Colonic mucosa (tissue), 4 donors: ENCODE results near the gene SPG21. TPM values are rescaled to one million over a fixed set of nuclear protein-coding genes. Genes with fewer than 3 reads are reported as not detected.

ENCODE experiments used
- DNase-seq: peaks from one replicate; pipeline ENCODE4 v3.0.0-alpha.2; 2020
- H3K27ac ChIP-seq: fragments of 200-600 bp; one replicate; pipeline ENCODE4 v1.8.0; 2021
- H3K27me3 ChIP-seq: fragments of 200-600 bp; one replicate; pipeline ENCODE4 v1.8.0; 2021
- H3K36me3 ChIP-seq: fragments of 200-600 bp; one replicate; pipeline ENCODE4 v1.8.0; 2021
- H3K4me1 ChIP-seq: fragments of 200-600 bp; one replicate; pipeline ENCODE4 v1.8.0; 2021; ENCODE audit warnings: mild to moderate bottlenecking
- H3K4me3 ChIP-seq: fragments of 200-600 bp; one replicate; pipeline ENCODE4 v1.8.0; 2021
- H3K9ac ChIP-seq, 2 donors: one replicate each; pipeline ENCODE4 v1.7.0; 2013; ENCODE audit warnings: control low read depth in 2 of 2, low read depth in 2 of 2, low read length in 2 of 2
- H3K9me3 ChIP-seq: fragments of 200-600 bp; one replicate; pipeline ENCODE4 v1.8.0; 2021
- intact Hi-C: fragments of 100-400 bp; cut with DNase I; formaldehyde crosslinking; loops from one replicate; pipeline ENCODE4 v1.14.1; 2022
- total RNA-seq, 2 donors: library from RNA; stranded (reverse); fragmentation: NEBNext Ultra II Directional in 1 of 2; extraction: Animal tissue kit (Norgen Biotek cat#: 25700) in 1 of 2; gene quantifications; one replicate each; pipeline ENCODE4 v1.2.1, GENCODE V29; 2021
- TF ChIP-seq, protein P1 (sequence below): fragments of 200-600 bp; IDR thresholded peaks from one replicate; pipeline ENCODE4 v1.8.0; 2022; ENCODE audit warnings: antibody characterized with exemption, mild to moderate bottlenecking
- donor health status: healthy.
- donor health status: DM: no; HTN: no; CAD: no.
- donor health status: DM: no; HTN: no; CAD: no.

Gene SPG21
- total RNA-seq, 2 donors from 2014 or later, result 76.3 to 85.8 TPM

DNA sequence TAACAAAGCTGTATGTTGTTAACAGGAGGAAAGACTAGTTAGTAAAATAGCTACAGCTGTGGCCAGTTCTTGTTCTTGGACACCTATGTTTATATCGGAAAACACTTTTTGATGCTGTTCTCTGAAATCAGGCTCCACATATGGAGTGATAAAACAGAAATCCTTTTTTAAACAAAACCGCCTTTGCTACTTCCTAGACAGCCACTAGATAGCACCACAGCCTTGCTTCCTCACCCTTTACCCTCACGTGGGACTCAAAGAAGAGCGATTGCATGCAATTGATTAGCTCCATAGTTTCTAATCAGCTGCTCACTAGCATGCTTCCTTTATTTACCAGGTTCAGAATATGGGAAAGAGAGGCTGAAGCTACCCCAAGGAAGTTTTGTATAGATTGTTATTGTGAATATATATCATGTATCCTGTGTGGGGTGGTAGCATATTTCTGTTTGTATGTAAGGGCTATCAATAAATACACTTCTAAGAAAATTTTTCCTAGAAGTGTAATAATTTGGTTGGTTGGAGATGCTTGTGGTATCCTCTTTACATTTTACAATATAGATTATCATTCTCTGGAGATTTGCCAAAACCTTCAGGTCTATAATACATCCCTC, 44.0 kb upstream of the SPG21 start:
- no peak overlapping the region for H3K4me3 ChIP-seq
- intact Hi-C loops, result loop anchor here (5.0 kb wide), 2 partner anchors 69 to 239 kb away; no protein-coding TSS in a partner anchor
- peak; percentile 53 for DNase-seq
- H3K4me1 ChIP-seq, result peaks cover 6% of the 10 kb centered on the region
- no peaks in the 10 kb centered on the region for H3K9me3 ChIP-seq
- peak overlapping the region; percentile 16 for H3K27ac ChIP-seq
- no peaks in the 10 kb centered on the region for H3K36me3 ChIP-seq
- no peak overlapping the region for H3K9ac ChIP-seq
- TF ChIP-seq, protein P1, sequence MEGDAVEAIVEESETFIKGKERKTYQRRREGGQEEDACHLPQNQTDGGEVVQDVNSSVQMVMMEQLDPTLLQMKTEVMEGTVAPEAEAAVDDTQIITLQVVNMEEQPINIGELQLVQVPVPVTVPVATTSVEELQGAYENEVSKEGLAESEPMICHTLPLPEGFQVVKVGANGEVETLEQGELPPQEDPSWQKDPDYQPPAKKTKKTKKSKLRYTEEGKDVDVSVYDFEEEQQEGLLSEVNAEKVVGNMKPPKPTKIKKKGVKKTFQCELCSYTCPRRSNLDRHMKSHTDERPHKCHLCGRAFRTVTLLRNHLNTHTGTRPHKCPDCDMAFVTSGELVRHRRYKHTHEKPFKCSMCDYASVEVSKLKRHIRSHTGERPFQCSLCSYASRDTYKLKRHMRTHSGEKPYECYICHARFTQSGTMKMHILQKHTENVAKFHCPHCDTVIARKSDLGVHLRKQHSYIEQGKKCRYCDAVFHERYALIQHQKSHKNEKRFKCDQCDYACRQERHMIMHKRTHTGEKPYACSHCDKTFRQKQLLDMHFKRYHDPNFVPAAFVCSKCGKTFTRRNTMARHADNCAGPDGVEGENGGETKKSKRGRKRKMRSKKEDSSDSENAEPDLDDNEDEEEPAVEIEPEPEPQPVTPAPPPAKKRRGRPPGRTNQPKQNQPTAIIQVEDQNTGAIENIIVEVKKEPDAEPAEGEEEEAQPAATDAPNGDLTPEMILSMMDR, result peak; percentile 46
- H3K27me3 ChIP-seq, result no peaks in the 10 kb centered on the region

DNA sequence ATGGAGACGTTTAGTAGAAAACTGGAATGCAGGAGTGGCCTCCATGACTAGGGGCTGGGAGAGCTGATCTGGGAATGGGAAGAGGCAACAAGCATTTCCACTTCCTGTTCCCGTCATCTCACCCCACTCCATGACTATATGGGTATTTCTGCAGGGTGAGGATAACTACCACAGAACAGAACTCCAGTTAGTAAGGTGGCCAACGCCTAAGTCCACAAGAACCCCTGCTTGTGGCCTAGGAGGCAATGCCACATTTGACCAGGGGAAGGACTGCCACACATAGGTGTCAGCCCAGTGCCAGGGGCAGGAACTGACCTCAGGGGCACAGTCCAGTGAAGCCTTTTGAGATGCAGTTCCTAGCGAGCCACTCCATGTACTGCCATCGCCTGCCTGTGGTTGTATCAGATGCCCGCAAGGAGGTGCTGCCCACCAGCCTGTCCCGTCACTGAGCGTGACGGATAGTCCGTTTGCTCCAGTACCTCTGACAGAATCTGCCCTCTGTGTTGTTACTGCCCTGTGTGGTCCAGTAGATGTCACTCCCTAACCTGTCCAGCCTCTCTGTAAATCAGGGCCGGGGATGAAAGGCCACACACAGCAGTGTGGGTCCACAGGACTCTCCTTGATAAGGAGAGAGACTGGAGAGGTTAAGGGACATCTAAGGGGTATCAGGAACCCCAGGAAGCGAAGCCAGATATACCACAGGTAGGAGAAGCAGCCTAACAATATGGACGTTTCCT, 43.3 kb upstream of the SPG21 start:
- no peaks in the 10 kb centered on the region for H3K27me3 ChIP-seq
- H3K4me1 ChIP-seq, result peaks cover 6% of the 10 kb centered on the region
- peak overlapping the region; percentile 16 for H3K27ac ChIP-seq
- H3K9me3 ChIP-seq, result no peaks in the 10 kb centered on the region
- intact Hi-C loops, result loop anchor here (5.0 kb wide), 2 partner anchors 69 to 239 kb away; no protein-coding TSS in a partner anchor
- H3K36me3 ChIP-seq, result no peaks in the 10 kb centered on the region
- H3K4me3 ChIP-seq, result no peak overlapping the region
- TF ChIP-seq, protein P1, result peak; percentile 74
- H3K9ac ChIP-seq, result peak overlapping the region; percentile 13 to 40
- peak; percentile 80 for DNase-seq

DNA sequence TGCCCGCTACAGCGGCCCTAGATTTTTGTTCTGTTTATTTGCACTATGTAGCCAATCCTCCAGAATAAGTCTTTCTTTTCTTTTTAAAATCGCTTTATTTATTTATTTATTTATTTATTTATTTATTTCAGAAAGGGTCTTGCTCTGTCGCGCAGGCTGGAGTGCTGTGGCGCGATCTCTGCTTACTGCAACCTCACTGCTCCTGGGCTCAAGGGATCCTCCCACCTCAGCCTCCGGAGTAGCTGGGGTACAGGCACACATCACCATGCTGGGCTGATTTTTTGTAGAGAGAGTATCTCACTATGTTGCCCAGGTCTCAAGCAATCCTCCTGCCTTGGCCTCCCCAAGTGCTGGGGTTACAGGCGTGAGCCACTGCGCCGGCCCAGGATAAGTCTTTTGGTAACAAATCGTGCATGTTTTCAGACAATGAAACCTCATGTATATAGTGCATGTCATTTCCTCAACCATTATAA, 40.1 kb upstream of the SPG21 start:
- no peak overlapping the region for H3K27ac ChIP-seq
- TF ChIP-seq, protein P1, result no peak
- no peaks in the 10 kb centered on the region for H3K27me3 ChIP-seq
- H3K4me1 ChIP-seq, result peaks cover 6% of the 10 kb centered on the region
- no peak overlapping the region for H3K9ac ChIP-seq
- intact Hi-C loops, result loop anchor here (5.0 kb wide), 2 partner anchors 73 to 243 kb away; no protein-coding TSS in a partner anchor
- H3K36me3 ChIP-seq, result no peaks in the 10 kb centered on the region
- peak overlapping the region; percentile 96 for H3K4me3 ChIP-seq
- no peak for DNase-seq
- H3K9me3 ChIP-seq, result no peaks in the 10 kb centered on the region

DNA sequence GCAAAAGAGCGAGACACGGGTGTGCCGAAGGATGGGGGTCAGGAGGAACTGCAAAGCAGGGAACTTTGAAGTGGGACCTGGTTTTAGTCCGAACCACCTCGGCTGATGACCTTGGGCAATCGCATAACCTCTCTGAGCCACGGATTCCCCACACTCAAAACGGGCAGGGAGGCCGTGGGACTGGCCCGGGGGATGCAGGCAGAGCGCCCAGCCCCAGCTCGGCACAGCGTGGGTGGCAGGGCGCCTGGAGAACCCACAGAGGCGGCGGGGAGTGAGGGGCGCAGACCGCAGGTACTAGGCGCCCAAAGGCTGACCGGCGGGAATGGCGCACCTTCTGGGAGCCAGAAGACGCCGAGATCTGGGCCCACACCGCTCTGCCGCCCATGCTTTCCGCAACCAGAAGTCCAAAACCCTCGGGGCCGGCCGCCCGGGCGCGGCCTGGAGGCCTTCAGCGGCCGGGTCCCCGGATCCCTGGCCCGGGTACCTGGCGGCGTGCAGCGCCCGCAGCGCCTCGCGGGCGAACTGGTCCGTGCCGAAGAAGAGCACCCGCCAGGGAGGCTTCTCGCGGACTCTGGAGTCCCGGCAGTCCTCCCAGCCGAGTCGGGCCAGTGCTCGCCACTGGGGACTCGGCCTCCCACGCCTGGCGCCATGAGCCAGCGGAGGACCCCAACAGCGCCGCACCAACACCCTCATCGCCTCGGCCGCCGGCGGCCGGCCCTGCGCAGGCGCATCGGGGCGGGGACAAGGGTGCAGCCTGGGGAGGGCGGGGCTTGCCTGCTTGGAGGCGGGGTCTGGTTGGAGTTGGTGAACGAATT, 39.4 kb upstream of the SPG21 start, which contains the start of gene MTFMT:
MTFMT (minus strand) TSS at position 719 of the 815 bp plus-strand sequence; CDS start at position 693, 26 bp downstream.
- peak within 1 kb of the TSS; percentile 90 to 91 for H3K9ac ChIP-seq
- TF ChIP-seq, protein P1, result no peak
- intact Hi-C loops, result no loop called here
- H3K4me3 ChIP-seq, result peak within 1 kb of the TSS; percentile 96
- no peaks in the 10 kb centered on the region for H3K9me3 ChIP-seq
- no peaks in the 10 kb centered on the region for H3K36me3 ChIP-seq
- no peaks in the 10 kb centered on the region for H3K27me3 ChIP-seq
- peak within 1 kb of the TSS; percentile 66 for H3K27ac ChIP-seq
- peaks cover 6% of the 10 kb centered on the region for H3K4me1 ChIP-seq
- peak; percentile 95 for DNase-seq

DNA sequence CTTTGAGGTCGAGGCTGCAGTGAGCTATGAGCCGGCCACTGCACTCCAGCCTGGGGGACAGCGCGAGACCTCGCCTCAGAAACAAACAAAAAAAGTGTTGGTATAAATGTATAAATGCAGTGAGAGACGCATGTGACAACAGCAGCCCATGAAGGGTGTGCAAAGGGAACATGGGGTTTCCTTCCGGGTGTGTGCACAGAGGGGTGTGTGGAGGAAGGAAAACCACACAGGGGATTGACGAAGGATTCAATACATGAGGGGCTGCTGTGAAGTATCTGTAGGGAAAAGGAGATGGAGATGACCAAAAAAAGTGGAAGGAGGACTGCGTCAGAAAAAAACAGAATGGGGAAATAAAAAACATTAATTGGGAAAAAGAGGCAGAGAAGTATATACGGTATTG, 38.6 kb upstream of the SPG21 start:
- H3K9ac ChIP-seq, result peak overlapping the region in 1 of 2 donors; percentile 91
- TF ChIP-seq, protein P1, result no peak

More for the DNA sequence above, 38.6 kb upstream of the SPG21 start:
- Histone ChIP-seq H3K27me3 (no peaks in the 10 kb centered on the region), H3K9me3 (no peaks in the 10 kb centered on the region), H3K4me1 (no peaks in the 10 kb centered on the region), H3K36me3 (no peaks in the 10 kb centered on the region), H3K27ac (peak overlapping the region; percentile 66), H3K4me3 (peak overlapping the region; percentile 96)
- intact Hi-C loops, result no loop called here
- DNase-seq, result peak; percentile 57
